ENCODE results near the gene CHCHD1. TPM values are rescaled to one million over a fixed set of nuclear protein-coding genes. Genes with fewer than 3 reads are reported as not detected.
"Not testable (repeated sequence)": the region's sequence is repeated elsewhere in the genome, so short reads cannot be mapped to it uniquely, and the experiment has no call there.

CHCHD1 gene
- total RNA-seq, 4 donors from 2014 or later, result 14.1 to 57.3 (median 28.9) TPM

DNA sequence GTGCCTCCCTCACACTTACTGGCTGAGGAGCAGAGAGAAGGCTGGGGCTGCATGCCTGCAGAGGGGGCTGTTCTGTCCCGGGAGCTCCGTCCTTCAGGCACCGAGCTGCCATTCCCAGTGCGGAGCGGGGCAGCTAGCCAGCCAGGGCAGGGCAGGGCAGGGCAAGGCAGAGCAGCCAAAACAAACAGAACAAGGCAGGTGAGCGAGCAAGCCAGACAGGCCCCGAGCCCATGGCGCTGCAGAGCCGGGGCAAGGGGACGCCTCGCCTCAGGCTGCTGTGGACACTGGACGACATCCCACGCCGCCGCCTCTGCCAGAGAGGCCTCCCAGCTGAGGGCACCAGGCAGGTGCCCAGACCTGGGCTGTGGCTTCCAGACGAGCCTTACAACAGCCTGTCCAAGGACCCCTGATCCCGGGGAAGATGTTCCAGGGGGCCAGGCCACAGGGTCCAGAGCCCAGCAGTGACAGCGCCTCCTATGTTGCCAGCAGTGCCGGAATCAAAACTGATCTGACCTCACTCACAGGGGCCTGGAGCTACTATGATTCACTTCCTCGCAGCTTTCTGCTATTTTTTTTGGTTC, 37.8 kb downstream of the CHCHD1 start:
- H3K27ac ChIP-seq, result peak overlapping the region; percentile 81 to 92 (median 84)
- DNase-seq, result peak; percentile 92 to 95
- peaks cover 0 to 1% of the 10 kb centered on the region in 2 donors for H3K36me3 ChIP-seq
- TF ChIP-seq POLR2A (IDR thresholded peaks at IDR 0.05), result peak in 1 of 2 donors; percentile 41
- TF ChIP-seq, protein P1, sequence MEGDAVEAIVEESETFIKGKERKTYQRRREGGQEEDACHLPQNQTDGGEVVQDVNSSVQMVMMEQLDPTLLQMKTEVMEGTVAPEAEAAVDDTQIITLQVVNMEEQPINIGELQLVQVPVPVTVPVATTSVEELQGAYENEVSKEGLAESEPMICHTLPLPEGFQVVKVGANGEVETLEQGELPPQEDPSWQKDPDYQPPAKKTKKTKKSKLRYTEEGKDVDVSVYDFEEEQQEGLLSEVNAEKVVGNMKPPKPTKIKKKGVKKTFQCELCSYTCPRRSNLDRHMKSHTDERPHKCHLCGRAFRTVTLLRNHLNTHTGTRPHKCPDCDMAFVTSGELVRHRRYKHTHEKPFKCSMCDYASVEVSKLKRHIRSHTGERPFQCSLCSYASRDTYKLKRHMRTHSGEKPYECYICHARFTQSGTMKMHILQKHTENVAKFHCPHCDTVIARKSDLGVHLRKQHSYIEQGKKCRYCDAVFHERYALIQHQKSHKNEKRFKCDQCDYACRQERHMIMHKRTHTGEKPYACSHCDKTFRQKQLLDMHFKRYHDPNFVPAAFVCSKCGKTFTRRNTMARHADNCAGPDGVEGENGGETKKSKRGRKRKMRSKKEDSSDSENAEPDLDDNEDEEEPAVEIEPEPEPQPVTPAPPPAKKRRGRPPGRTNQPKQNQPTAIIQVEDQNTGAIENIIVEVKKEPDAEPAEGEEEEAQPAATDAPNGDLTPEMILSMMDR (IDR thresholded peaks at IDR 0.05), result peak in 1 of 6 experiments; percentile 31
- H3K4me1 ChIP-seq, result peaks cover 23 to 42% of the 10 kb centered on the region in 2 donors
- no peaks in the 10 kb centered on the region for H3K27me3 ChIP-seq
- H3K4me3 ChIP-seq (replicated peaks in 1 of 3), result no peak overlapping the region
- intact Hi-C loops (cut with DNase I), result loop anchor here (10.0 kb wide), 1 partner anchor 55 kb away; the partner anchor contains the start of gene CAMK2G
- 32 to 34% methylated on average over 7 to 17 of the region's 20 CpGs for WGBS, 2 donors
- H3K9me3 ChIP-seq, result no peaks in the 10 kb centered on the region

DNA sequence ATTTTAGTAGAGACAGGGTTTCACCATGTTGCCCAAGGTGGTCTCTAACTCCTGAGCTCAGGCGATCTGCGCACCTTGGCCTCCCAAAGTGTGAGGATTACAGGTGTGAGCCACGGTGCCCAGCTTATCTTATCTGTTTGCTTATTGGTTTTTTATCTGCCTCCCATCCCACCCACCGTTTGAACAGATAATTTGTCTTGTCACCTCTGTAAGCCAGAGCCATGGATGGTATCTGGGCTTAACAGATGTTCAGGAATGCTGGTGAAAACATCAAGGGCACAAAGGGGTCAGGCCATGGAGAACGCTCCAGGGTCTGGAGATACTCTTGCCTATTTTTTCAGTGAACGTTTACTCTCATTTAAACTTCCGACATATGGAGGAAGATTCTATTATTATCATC, 41.5 kb downstream of the CHCHD1 start:
- intact Hi-C loops (cut with DNase I), result no loop called here
- H3K4me1 ChIP-seq, result peaks cover 12 to 17% of the 10 kb centered on the region in 2 donors
- no peaks in the 10 kb centered on the region for H3K27me3 ChIP-seq
- DNase-seq, result no peak
- H3K36me3 ChIP-seq, result peaks cover 0 to 9% of the 10 kb centered on the region in 2 donors
- H3K27ac ChIP-seq, result no peak overlapping the region
- WGBS, 2 donors, result 85 to 87% methylated on average over 7 of the region's 7 CpGs
- TF ChIP-seq, protein P1 (IDR thresholded peaks at IDR 0.05), result no peak
- TF ChIP-seq POLR2A (IDR thresholded peaks at IDR 0.05), result no peak
- no peaks in the 10 kb centered on the region for H3K9me3 ChIP-seq
- no peak overlapping the region for H3K4me3 ChIP-seq (replicated peaks in 1 of 3)

DNA sequence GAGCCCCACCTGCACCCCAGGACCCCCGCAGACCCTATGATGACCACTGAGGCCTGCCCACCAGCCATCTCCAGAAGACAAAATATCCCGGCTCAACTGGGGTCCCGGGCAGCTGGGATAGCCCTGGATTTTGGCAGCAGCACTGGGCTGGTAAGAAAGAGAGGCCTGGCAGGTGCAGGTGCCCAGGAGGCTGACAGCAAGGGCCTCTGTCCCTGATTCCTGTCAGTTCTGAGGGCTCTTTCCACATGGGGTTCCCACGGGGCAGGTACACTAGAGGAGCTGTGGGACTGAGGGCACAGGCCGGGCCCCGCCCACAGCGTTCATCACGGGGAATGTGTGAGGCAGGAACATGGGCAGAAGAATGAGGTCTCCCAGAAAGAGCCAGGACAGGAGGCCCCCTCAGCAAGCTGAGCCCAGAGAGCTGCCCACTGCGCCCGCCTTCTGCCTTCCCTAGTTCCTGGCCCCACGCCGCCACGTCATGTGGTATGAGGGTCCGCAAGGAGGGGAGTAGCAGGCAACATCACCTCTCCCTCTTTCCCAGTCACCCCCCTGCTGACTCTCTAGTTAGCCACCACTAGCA, 42.4 kb downstream of the CHCHD1 start:
- Histone ChIP-seq H3K27ac (no peak overlapping the region), H3K36me3 (peaks cover 0 to 9% of the 10 kb centered on the region in 2 donors), H3K27me3 (no peaks in the 10 kb centered on the region), H3K4me1 (peaks cover 10% of the 10 kb centered on the region in 2 donors), H3K9me3 (no peaks in the 10 kb centered on the region), H3K4me3 (replicated peaks in 1 of 3) (no peak overlapping the region)
- WGBS, 2 donors, result 95 to 98% methylated on average over 12 to 13 of the region's 14 CpGs
- TF ChIP-seq POLR2A (IDR thresholded peaks at IDR 0.05), result no peak
- TF ChIP-seq, protein P1 (IDR thresholded peaks at IDR 0.05), result no peak
- no peak for DNase-seq
- intact Hi-C loops (cut with DNase I), result no loop called here

DNA sequence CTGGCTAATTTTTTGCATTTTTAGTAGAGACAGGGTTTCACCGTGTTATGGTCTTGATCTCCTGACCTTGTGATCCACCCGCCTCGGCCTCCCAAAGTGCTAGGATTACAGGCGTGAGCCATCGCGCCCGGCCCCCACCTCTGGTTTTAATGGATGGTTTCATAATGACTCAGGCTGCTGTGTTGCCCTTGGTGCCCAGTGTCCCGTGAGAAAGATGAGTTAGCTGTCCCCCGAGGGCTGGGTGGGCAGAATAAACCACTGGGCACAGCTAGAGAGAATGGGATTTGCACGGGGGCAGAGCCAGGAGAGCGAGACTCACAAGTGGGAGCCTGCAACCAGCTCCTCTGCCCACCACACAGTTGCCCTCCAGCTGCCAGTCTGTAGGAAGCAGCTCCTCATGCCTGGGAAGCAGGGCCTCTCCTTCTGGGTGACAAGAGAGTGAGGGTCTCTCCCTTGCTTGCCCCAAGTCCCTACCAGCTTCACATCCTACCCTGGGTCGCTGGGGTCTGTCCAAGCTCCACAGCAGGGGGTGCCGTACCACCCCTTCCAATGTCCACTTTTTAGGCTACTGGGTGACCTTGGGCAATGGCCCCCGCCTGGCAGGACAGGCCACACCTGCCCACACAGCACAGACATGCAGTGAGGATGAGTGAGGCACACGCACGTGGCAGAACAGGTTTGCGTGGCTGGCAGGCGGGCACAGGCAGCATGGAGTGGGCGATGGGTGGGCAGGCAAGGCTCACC, 45.7 kb downstream of the CHCHD1 start:
- no peaks in the 10 kb centered on the region for H3K9me3 ChIP-seq
- H3K27ac ChIP-seq, result no peak overlapping the region
- H3K4me1 ChIP-seq, result no peaks in the 10 kb centered on the region
- no peak for DNase-seq
- intact Hi-C loops (cut with DNase I), result no loop called here
- TF ChIP-seq, protein P1 (IDR thresholded peaks at IDR 0.05), result no peak
- TF ChIP-seq POLR2A (IDR thresholded peaks at IDR 0.05), result no peak
- H3K27me3 ChIP-seq, result no peaks in the 10 kb centered on the region
- H3K36me3 ChIP-seq, result peaks cover 0 to 9% of the 10 kb centered on the region in 2 donors
- H3K4me3 ChIP-seq (replicated peaks in 1 of 3), result no peak overlapping the region
- WGBS, 2 donors, result 95 to 98% methylated on average over 18 to 19 of the region's 19 CpGs

DNA sequence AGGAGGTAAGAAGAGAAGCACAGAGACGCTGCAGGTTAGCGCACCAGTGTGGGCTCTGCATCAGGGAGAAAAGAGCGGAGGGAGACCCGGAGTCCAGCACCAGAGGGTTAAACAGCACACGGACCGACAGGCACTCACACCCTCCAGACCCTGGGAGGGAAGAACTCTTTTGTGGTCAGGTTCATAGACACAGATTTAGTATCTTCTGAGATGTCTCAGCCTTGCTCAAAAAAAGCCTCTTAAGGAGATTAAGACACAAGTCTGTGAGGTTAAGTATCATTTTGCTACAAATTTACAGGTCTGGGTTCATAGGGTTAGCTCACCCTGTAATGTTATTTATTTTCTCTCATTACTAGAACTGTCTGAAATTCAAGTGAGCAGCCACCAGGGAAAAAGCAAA, 46.3 kb downstream of the CHCHD1 start:
- Histone ChIP-seq H3K27ac (no peak overlapping the region), H3K4me3 (replicated peaks in 1 of 3) (no peak overlapping the region), H3K36me3 (peaks cover 0 to 9% of the 10 kb centered on the region in 2 donors), H3K9me3 (no peaks in the 10 kb centered on the region), H3K27me3 (no peaks in the 10 kb centered on the region), H3K4me1 (no peaks in the 10 kb centered on the region)
- no peak for DNase-seq
- no peak for TF ChIP-seq POLR2A (IDR thresholded peaks at IDR 0.05)
- TF ChIP-seq, protein P1 (IDR thresholded peaks at IDR 0.05), result no peak
- WGBS, 2 donors, result 88 to 94% methylated on average over 6 of the region's 6 CpGs
- intact Hi-C loops (cut with DNase I), result no loop called here

DNA sequence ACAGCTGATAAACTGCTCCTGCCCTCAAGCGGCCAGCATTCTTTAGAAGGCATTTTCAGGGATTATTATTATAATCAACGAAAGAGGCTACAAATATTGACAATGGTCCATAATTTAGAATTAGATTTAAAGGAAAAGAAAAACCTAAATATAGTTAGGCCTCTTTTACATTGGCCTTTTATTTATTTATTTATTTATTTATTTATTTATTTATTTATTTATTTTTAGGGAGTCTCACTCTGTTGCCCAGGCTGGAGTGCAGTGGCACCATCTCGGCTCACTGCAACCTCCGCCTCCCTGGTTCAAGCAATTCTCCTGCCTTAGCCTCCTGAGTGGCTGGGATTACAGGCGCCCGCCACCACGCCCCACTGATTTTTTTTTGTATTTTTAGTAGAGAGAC, 47.2 kb downstream of the CHCHD1 start:
- 91 to 96% methylated on average over 7 of the region's 7 CpGs for WGBS, 2 donors
- H3K9me3 ChIP-seq; DNase-seq; H3K36me3 ChIP-seq; intact Hi-C loops (cut with DNase I); H3K27me3 ChIP-seq; H3K27ac ChIP-seq; H3K4me1 ChIP-seq; H3K4me3 ChIP-seq (replicated peaks in 1 of 3): not testable (repeated sequence)
